H1 (cell line): ENCODE measurements around the gene MKI67. TPM values are rescaled to one million over a fixed set of nuclear protein-coding genes. Genes with fewer than 3 reads are reported as not detected.

Experiments used
- CTBP2 ChIP-seq: IDR thresholded peaks from 2 replicates; pipeline ENCODE4 v1.7.0; 2011; ENCODE audit warnings: borderline replicate concordance, mild to moderate bottlenecking, moderate library complexity, mixed read lengths, low read length; ENCODE audit not compliant: insufficient read depth, insufficient read length
- RBBP5 ChIP-seq: IDR thresholded peaks from 2 replicates; pipeline ENCODE4 v1.7.1; 2012; ENCODE audit warnings: low read depth, mild to moderate bottlenecking, inconsistent platforms, low read length, moderate library complexity, borderline replicate concordance
- polyA plus RNA-seq, 7 experiments: library from polyadenylated mRNA; depleted of rRNA in 3 of 7; stranded (reverse) in 5 of 7; unstranded in 2 of 7; fragments of >200 nt in 5 of 7; fragments of 200-250 nt in 2 of 7; gene quantifications; 1 replicate in 5 of 7; 2 replicates in 1 of 7; 4 replicates in 1 of 7; pipeline versions ENCODE4 v1.2.1 to v1.2.3, GENCODE V29; 2011 to 2013; ENCODE audit warnings: missing spikeins in 2 of 7, mixed read lengths in 2 of 7
- total RNA-seq: library from RNA; stranded (reverse); fragmentation: NEBNext Ultra II Directional; extraction: Animal tissue kit (Norgen Biotek cat#: 25700); gene quantifications from 2 replicates; pipeline ENCODE4 v1.2.1, GENCODE V29; 2021

Gene MKI67
- total and polyA plus RNA-seq, 2 of the 8 experiments (the other 6 are each of a cell fraction or from before 2014, with no cell fraction given) = 15.8 to 85.1 TPM

DNA sequence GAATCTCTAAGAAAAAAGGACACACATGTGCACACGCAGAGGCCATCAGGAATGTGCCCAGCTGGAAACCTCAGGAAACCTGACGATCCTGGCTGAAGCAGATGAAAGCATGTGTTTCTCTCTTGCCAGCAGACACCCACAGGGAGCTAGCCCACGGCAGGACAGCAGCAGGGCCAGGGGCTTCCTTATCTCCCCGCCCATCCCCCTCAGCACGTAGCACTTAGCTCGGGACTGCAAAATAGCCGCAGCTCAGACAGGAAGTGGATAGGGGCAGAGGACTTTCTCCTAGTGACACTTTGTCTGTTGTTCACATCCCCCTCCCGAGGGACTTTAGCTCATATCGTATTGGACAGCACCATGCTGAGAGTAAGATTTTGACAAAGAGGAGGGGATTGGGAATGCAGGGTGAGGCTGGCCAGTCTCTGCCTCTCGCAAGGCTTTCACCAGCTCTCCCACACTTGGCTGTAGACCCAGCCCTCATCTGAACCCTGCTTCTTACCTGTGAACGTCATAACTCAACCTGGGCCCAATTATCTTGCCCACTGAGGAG, 63.8 kb downstream of the MKI67 start (continued):
- TF ChIP-seq CTBP2 (no peak), RBBP5 (no peak)
